PC-9 (cell line): ENCODE data around the gene NKAIN1. TPM values are rescaled to one million over a fixed set of nuclear protein-coding genes. Genes with fewer than 3 reads are reported as not detected.

Experiments
- BruUV-seq: library from RNA; stranded (reverse); fragments of 400-500 nt; replicated peaks from 2 replicates; lab custom pipeline; 2021; lab: Mats Ljungman, UMichigan
- CTCF ChIA-PET: fragments of 300-600 bp; sonication (Branson Sonifier 250); formaldehyde crosslinking; loops from one replicate; lab custom pipeline; 2022; ENCODE audit warnings: antibody characterized with exemption; lab: Charles Lee
- POLR2A ChIA-PET: fragments of 300-600 bp; sonication (Branson Sonifier 250); formaldehyde crosslinking; loops from one replicate; lab custom pipeline; 2022; ENCODE audit warnings: antibody characterized with exemption; ENCODE audit not compliant: unreplicated experiment; lab: Charles Lee
- DNase-seq, 2 experiments: peaks; one replicate each; pipeline versions ENCODE4 v3.0.0 to v3.0.0-alpha.2; 2015 to 2022; ENCODE audit warnings: mixed read lengths in 1 of 2
- H2AFZ ChIP-seq: fragments of 200-600 bp; sonication (generic); 2 replicates; pipeline ENCODE4 v1.8.1; 2017; ENCODE audit warnings: antibody characterized with exemption
- H3F3A ChIP-seq: fragments of 200-600 bp; sonication (generic); 2 replicates; pipeline ENCODE4 v1.8.1; 2017; ENCODE audit warnings: antibody characterized with exemption, mild to moderate bottlenecking, low read depth; ENCODE audit not compliant: insufficient read depth
- H3K27ac ChIP-seq: fragments of 200-600 bp; sonication (generic); 2 replicates; pipeline ENCODE4 v1.6.1; 2016; ENCODE audit warnings: mixed run types
- H3K27me3 ChIP-seq: fragments of 200-600 bp; sonication (generic); 2 replicates; pipeline ENCODE4 v1.6.1; 2016; ENCODE audit warnings: low read depth, mixed run types; ENCODE audit not compliant: insufficient read depth
- H3K36me3 ChIP-seq: fragments of 200-600 bp; sonication (generic); 2 replicates; pipeline ENCODE4 v1.6.1; 2016; ENCODE audit warnings: low read depth, mixed run types
- H3K4me1 ChIP-seq: fragments of 200-600 bp; sonication (generic); replicated peaks from 2 replicates; pipeline ENCODE4 v1.6.1; 2016; ENCODE audit warnings: mixed run types; ENCODE audit not compliant: insufficient read depth
- H3K4me2 ChIP-seq: fragments of 200-600 bp; sonication (generic); 2 replicates; pipeline ENCODE4 v1.6.1; 2017; ENCODE audit warnings: mixed run types
- H3K4me3 ChIP-seq: fragments of 200-600 bp; sonication (generic); 2 replicates; pipeline ENCODE4 v1.6.1; 2016; ENCODE audit warnings: mixed run types
- H3K79me2 ChIP-seq: fragments of 200-600 bp; sonication (generic); 2 replicates; pipeline ENCODE4 v1.6.1; 2017; ENCODE audit warnings: low read depth, mixed run types
- H3K9me2 ChIP-seq: fragments of 200-600 bp; sonication (generic); 2 replicates; pipeline ENCODE4 v1.8.1; 2017; ENCODE audit warnings: mild to moderate bottlenecking; ENCODE audit not compliant: insufficient read depth
- H3K9me3 ChIP-seq: fragments of 200-600 bp; sonication (generic); 2 replicates; pipeline ENCODE4 v1.8.1; 2016; ENCODE audit warnings: low read depth; ENCODE audit not compliant: insufficient read depth
- H4K20me1 ChIP-seq: fragments of 200-600 bp; sonication (generic); 2 replicates; pipeline ENCODE4 v1.8.1; 2017; ENCODE audit not compliant: insufficient read depth
- CTCF ChIP-seq: fragments of 200-600 bp; sonication (generic); conservative IDR thresholded peaks from 2 replicates; pipeline ENCODE4 v1.6.1; 2017; ENCODE audit warnings: mixed run types, antibody characterized with exemption, mild to moderate bottlenecking, moderate library complexity
- EZH2 ChIP-seq: fragments of 200-600 bp; sonication (generic); IDR thresholded peaks from 2 replicates; pipeline ENCODE4 v1.8.0; 2017; ENCODE audit warnings: antibody characterized with exemption, low read depth
- intact Hi-C: fragments of 100-400 bp; cut with micrococcal nuclease; formaldehyde crosslinking; loops from one replicate; pipeline ENCODE4 v1.10.0; 2022; ENCODE audit not compliant: unreplicated experiment
- total RNA-seq: library from RNA; stranded (reverse); gene quantifications from 2 replicates; pipeline ENCODE4 v1.2.3, GENCODE V29; 2021

The NKAIN1 gene
- total RNA-seq, 1 experiment from 2014 or later: 0.96 TPM

DNA sequence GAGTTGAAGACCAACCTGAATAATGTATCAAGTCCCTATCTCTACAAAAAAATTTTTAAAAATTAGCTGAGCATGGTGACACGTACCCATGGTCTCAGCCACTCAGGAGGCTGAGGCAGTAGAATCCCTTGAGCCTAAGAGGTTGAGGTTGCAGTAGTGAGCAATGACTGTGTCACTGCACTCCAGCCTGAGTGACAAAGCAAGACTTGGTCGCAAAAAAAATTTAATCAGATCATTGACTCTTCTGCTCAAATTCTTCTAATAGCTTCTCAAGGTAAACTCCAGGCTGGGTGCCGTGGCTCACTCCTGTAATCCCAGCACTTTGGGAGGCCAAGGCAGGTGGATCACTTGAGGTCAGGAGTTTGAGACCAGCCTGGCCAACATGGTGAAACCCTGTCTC is 88.3 kb downstream of the NKAIN1 start:
- intact Hi-C loops: no loop called here
- no peaks in the 10 kb centered on the region for H3K9me2 ChIP-seq
- CTCF ChIA-PET: no interaction called here

DNA sequence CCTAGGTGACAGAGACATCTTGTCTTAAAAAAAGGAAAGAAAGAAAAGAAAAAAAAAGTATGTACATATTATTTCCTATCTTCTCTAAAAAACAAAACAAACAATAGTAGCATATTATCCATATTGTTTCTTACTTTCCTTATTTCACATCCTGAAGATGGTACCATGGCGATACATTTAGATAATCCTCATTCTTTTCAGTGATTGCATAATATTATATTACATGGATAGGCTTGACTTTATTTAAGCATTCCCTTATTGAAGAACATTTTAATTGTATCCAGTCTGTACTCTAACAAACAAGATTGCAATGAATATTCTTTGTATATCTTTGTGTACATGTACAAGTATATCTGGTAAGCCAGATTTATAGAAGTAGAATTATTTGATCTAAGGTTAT is 91.3 kb downstream of the NKAIN1 start:
- Histone ChIP-seq H2AFZ (no peak overlapping the region), H3K4me3 (no peak overlapping the region), H4K20me1 (no peaks in the 10 kb centered on the region), H3K27ac (no peak overlapping the region), H3F3A (peaks cover 12% of the 10 kb centered on the region; the same call in 1 of the 2 replicates), H3K27me3 (no peaks in the 10 kb centered on the region), H3K9me2 (no peaks in the 10 kb centered on the region), H3K9me3 (no peaks in the 10 kb centered on the region), H3K79me2 (no peaks in the 10 kb centered on the region), H3K4me2 (no peak overlapping the region), H3K36me3 (no peaks in the 10 kb centered on the region), H3K4me1 (peaks cover 24% of the 10 kb centered on the region)
- no peak for DNase-seq
- intact Hi-C loops: no loop called here
- ChIA-PET CTCF (no interaction called here), POLR2A (interaction anchor here (0.9 kb wide), 1 partner anchor 29 kb away, joined by 4 read pairs; no protein-coding TSS in a partner anchor)
- TF ChIP-seq EZH2 (no peak), CTCF (no peak)
- no TSS peak for BruUV-seq

More for the DNA sequence above, 88.3 kb downstream of the NKAIN1 start:
- Histone ChIP-seq H3K27ac (peak overlapping the region; percentile 62), H3K4me1 (peaks cover 35% of the 10 kb centered on the region), H2AFZ (no peak overlapping the region), H3K36me3 (no peaks in the 10 kb centered on the region), H3K79me2 (no peaks in the 10 kb centered on the region), H3K9me3 (no peaks in the 10 kb centered on the region), H3F3A (peaks cover 19% of the 10 kb centered on the region; the same call in 1 of the 2 replicates), H3K4me2 (no peak overlapping the region), H3K4me3 (no peak overlapping the region), H4K20me1 (no peaks in the 10 kb centered on the region), H3K27me3 (no peaks in the 10 kb centered on the region)
- TF ChIP-seq CTCF (no peak), EZH2 (no peak)
- no TSS peak for BruUV-seq
- DNase-seq: no peak
- POLR2A ChIA-PET: no interaction called here

DNA sequence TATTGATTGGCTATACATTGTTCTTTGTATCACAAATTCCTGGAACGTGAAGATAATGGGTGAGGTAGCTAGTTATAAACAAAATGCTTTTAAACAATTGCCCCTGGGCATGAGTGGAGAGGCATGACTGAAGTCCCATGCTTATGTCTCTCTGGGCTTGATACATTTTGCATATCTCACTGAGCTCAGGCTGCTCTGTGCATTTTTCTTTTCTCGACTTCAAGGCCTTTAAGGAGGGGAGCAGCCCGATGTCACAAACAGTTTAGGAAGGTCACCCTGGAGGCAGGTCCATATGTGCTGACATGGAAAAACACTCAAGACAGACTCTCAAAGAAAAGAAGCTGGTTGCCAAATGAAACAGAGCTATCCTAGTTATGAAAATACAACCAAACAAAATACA is 94.0 kb downstream of the NKAIN1 start:
- no peaks in the 10 kb centered on the region for H3K9me3 ChIP-seq
- ChIA-PET CTCF (no interaction called here), POLR2A (interaction anchor here (0.7 kb wide), 1 partner anchor 20 kb away, joined by 8 read pairs; no protein-coding TSS in a partner anchor)
- H3F3A ChIP-seq: no peaks in the 10 kb centered on the region
- H3K27ac ChIP-seq: no peak overlapping the region
- no peaks in the 10 kb centered on the region for H3K36me3 ChIP-seq
- H2AFZ ChIP-seq: no peak overlapping the region
- H3K79me2 ChIP-seq: no peaks in the 10 kb centered on the region
- H3K27me3 ChIP-seq: no peaks in the 10 kb centered on the region
- H4K20me1 ChIP-seq: no peaks in the 10 kb centered on the region
- H3K9me2 ChIP-seq: no peaks in the 10 kb centered on the region
- TF ChIP-seq CTCF: no peak
- no peak for TF ChIP-seq EZH2
- DNase-seq: no peak
- no peaks in the 10 kb centered on the region for H3K4me1 ChIP-seq
- intact Hi-C loops: no loop called here
- no TSS peak for BruUV-seq
- no peak overlapping the region for H3K4me3 ChIP-seq
- no peak overlapping the region for H3K4me2 ChIP-seq
